ENCODE measurements around the gene BRINP3.

The BRINP3 gene

DNA sequence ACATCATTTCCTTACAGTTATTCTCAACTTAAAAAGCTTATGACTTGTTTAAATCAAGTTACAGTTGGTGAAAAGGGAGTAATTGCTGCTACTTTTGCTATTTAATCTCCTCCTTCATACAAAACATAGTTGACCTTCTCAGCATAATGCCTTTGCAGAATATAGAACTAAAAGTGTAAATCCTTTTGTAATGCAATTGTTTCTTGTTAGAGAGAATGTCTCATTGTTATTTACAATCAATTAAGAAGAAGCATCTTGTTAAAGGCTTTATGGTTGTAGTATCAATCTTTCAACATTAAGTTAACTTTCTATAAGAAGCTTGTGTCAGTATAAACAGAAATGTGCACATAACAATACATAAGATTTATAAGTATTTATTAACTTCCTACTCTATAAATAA lies 360.7 kb downstream of the BRINP3 start:
- no peak for DNase-seq (ENCODE audit: low read depth, low spot score)

- no peak for DNase-seq (ENCODE audit: low read depth, low spot score)
Observed at GRCh38 chr1:190104961-190105360, 372.7 kb downstream of the BRINP3 start.

DNA sequence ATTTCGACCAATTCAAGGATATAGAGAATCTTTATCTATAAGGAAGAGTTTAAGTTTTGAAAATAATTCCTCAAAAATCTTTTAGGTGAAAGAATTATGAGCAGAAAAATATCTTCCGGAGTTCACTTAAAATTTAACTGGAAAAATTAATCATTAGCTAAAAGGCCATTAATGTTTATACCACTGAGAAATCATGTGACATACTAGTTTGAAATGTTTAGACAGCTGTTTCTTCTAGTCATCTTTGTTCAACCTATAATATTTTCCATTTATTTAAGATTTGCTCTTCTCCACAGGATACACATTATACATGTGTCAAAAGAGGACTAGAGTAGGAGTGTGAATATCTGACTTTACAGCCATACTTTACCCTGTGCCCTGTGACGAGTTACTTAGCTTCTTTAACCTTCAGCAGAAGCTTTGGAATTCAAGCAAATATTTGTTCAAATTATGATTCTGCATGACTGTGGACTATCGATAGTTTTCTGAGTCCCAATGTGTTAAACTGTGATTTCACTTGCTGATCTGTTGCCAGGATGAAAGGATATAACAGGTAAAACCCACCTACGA lies 374.8 kb downstream of the BRINP3 start:
- DNase-seq (ENCODE audit: low read depth, low spot score) = no peak

DNA sequence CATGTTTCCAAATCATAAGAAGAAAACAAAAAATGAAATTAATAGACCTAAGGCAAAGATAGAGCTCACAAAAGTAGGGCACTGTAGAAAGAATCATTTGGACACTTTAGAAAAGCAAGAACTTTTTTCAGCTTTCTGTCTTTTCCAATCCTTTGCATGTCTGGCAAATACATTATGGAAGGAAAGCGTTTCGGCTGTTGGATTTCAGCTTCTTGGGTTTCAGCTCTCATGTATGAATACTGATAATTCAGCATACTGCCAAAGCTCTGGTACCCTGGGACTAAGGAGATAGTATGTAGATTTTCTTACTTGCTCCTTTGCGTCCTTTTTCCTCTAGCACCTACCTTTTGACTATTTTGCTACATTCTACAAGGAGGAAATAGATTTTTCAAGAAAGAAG lies 375.9 kb downstream of the BRINP3 start:
- no peak for DNase-seq (ENCODE audit: low read depth, low spot score)

DNA sequence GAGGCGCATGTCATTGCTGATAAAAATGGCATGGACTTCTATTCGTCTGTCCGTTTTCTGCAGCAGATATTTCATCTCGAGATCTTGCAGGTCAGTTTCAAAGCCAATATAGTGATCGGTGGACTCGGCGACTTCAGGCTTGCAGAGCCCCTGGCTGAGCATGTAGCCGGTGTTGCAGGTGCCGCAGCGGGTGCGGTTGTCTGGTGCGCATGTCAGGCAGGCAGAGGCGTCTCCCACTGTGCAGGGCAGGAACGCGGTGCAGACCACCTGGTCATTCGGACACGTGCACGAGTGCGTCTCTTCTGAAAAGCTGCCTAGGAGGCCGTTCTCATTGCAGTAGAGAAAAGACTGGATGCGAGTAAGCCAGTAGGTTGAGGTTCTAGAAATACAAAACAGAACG lies 378.9 kb downstream of the BRINP3 start:
- DNase-seq (ENCODE audit: low read depth, low spot score) = no peak

DNA sequence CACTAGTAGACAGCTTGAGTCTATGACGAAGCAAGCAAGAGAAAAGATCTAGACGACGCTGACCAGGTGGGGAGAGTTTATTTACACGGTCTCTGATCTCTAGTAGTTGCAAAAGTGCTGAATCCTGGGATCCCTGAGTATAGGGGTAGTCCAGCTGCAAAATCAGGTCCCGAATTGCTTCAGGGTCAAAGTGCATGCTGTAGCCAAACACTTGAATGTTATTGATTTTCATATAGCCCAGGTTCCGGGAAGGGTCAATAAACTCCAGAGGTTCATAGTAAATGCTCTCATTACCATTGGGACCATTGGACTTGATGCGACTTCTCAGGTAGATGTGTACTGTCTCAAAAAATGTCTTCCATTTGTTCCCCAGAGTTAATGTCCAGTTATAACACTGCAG lies 379.6 kb downstream of the BRINP3 start:
- DNase-seq (ENCODE audit: low read depth, low spot score) = no peak

DNA sequence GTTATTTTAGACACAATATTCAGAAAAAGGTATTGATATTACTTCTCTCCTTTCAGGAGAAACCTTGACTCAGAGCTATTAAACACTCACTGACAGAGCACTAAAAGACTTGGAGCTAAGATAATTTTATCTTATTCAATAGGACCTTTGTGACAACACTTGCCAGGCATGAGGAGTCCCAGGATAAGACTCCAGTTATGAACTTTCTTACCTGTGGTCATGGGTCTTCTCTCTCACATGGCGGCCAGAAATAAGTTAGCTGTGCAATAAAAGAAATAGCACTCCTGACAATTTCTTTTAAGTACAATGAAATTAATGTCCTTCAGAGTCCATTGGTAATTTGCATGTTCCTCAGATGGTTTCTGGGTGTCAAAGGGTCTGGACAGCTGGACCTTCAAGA lies 382.1 kb downstream of the BRINP3 start:
- DNase-seq (ENCODE audit: low read depth, low spot score) = no peak

- DNase-seq (ENCODE audit: low read depth, low spot score) = no peak
Observed at GRCh38 chr1:190084552-190084951, 393.1 kb downstream of the BRINP3 start.

- no peak for DNase-seq (ENCODE audit: low read depth, low spot score)
Observed at GRCh38 chr1:190068304-190068703, 409.4 kb downstream of the BRINP3 start.

- DNase-seq (ENCODE audit: low read depth, low spot score) = no peak
Observed at GRCh38 chr1:190067592-190067991, 410.1 kb downstream of the BRINP3 start.

- DNase-seq (ENCODE audit: low read depth, low spot score) = no peak
Observed at GRCh38 chr1:190066011-190066410, 411.7 kb downstream of the BRINP3 start.

DNA sequence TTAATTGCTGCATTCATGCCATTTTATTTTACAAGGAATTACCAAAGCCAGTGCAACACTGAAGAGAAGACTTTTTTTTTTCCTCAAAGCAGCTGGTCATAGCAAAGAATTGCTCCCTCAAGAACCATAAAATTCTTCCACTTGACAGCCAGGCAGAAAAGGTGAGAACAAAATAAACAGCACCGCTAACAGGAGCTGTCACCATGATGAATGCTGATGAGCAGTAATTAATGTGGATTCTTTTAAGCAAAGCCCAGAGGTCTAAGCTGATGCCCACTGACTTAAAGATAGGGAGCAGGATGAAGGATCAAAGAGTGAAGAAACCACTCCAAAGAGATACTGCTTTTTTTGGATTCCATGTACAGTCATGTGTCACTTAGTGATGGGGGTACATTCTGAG lies 428.4 kb downstream of the BRINP3 start:
- DNase-seq (ENCODE audit: low read depth, low spot score) = no peak
